Esophagus squamous epithelium (tissue), 5 donors: ENCODE results near the gene EML2. TPM values are rescaled to one million over a fixed set of nuclear protein-coding genes. Genes with fewer than 3 reads are reported as not detected.
A peak's percentile ranks its signal among the peaks of the same experiment; 100 is the strongest.

Experiments
- DNase-seq: peaks from one replicate; lab custom pipeline; 2025; lab: John Stamatoyannopoulos, UW
- H3K27ac ChIP-seq, 4 donors: fragments of 200-600 bp; sonication (generic); one replicate each; pipeline ENCODE4 v1.5.1; 2016 to 2019; ENCODE audit warnings: mild to moderate bottlenecking in 1 of 4
- H3K27me3 ChIP-seq, 4 donors: fragments of 200-600 bp; sonication (generic); 1 replicate in 3 of 4; 2 replicates in 1 of 4; pipeline versions ENCODE4 v1.5.1 to v1.6.0; 2017 to 2021; ENCODE audit warnings: antibody characterized with exemption in 1 of 4
- H3K36me3 ChIP-seq, 3 donors: fragments of 200-600 bp; sonication (generic); one replicate each; pipeline ENCODE4 v1.5.1; 2016 to 2019
- H3K4me1 ChIP-seq, 3 donors: fragments of 200-600 bp; sonication (generic); one replicate each; pipeline ENCODE4 v1.5.1; 2017 to 2019
- H3K4me3 ChIP-seq, 4 donors: fragments of 200-600 bp; sonication (generic); 1 replicate in 3 of 4; 2 replicates in 1 of 4; pipeline ENCODE4 v1.5.1; 2016 to 2019; ENCODE audit warnings: mild to moderate bottlenecking in 2 of 4, moderate library complexity in 1 of 4
- H3K9me3 ChIP-seq, 3 donors: fragments of 200-600 bp; sonication (generic); one replicate each; pipeline ENCODE4 v1.5.1; 2016 to 2019
- CTCF ChIP-seq, 6 experiments: fragments of 450-650 bp in 4 of 6; fragments of 200-600 bp in 2 of 6; sonication (generic) in 2 of 6; IDR thresholded peaks; one replicate each; pipeline ENCODE4 v1.5.1; 2016 to 2019; ENCODE audit warnings: antibody characterized with exemption in 6 of 6, mild to moderate bottlenecking in 4 of 6, moderate library complexity in 4 of 6
- POLR2A ChIP-seq, 4 donors: fragments of 450-650 bp; IDR thresholded peaks; one replicate each; pipeline ENCODE4 v1.6.1; 2017; ENCODE audit warnings: antibody characterized with exemption in 4 of 4, mild to moderate bottlenecking in 4 of 4, moderate library complexity in 3 of 4
- WGBS, 2 donors: methylation state at CpG; one replicate each; pipeline ENCODE4 v1.1.5; 2018; 5-methylcytosine and 5-hydroxymethylcytosine counted together
- intact Hi-C: fragments of 100-400 bp; cut with DNase I; formaldehyde crosslinking; loops from one replicate; pipeline ENCODE4 v1.15.0; 2022
- total RNA-seq, 4 donors: library from RNA; depleted of rRNA; stranded (reverse); fragments of >200 nt; gene quantifications; one replicate each; pipeline ENCODE4 v1.1.0, GENCODE V29; 2016
- donor health status: DM: yes; HTN: yes; CAD: no.

EML2 gene
- total RNA-seq, 4 donors from 2014 or later, result 38.6 to 617 (median 58.3) TPM

DNA sequence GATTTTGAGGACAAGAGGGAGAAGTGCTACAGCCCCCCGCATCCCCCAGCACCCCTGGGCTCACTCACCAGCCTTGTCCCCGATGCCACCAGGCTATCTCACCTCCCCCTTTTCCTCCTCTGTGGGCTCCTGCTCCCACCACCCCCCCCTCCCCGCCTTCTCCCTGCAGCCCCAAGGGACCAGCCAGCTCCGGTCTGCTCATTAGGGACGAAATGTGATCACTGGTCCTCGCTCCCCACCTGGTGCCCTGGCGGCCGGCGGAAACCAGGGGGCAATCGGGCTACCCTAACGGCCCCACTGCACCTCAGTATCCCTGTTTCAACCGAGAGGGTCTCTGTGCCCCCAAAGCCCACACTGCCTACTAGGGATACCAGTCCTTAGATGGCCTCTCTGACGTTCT lies 39.9 kb downstream of the EML2 start:
- peak overlapping the region in 3 of 4 donors; percentile 25 to 63 (median 58) for H3K27ac ChIP-seq
- intact Hi-C loops, result loop anchor here (5.0 kb wide), 1 partner anchor 43 kb away; no protein-coding TSS in a partner anchor
- DNase-seq, result no peak
- H3K4me3 ChIP-seq, result peak overlapping the region in 1 of 4 donors; percentile 56
- no peak for TF ChIP-seq POLR2A (IDR thresholded peaks at IDR 0.05)
- no peak for TF ChIP-seq CTCF (IDR thresholded peaks at IDR 0.05)
- peaks cover 6 to 98% (median 34%) of the 10 kb centered on the region in 4 donors for H3K27me3 ChIP-seq
- H3K9me3 ChIP-seq, result no peaks in the 10 kb centered on the region
- WGBS, 2 donors, result 3 to 15% methylated on average over 3 to 4 of the region's 13 CpGs
- peaks cover 4 to 50% (median 18%) of the 10 kb centered on the region in 3 donors for H3K4me1 ChIP-seq
- no peaks in the 10 kb centered on the region for H3K36me3 ChIP-seq

GRCh38 chr19:45598267-45599001 lies 40.8 kb downstream of the EML2 start:
- no peak for DNase-seq
- WGBS, 2 donors, result 4 to 5% methylated on average over 17 to 20 of the region's 22 CpGs
- Histone ChIP-seq H3K27me3 (peaks cover 6 to 99% (median 34%) of the 10 kb centered on the region in 4 donors), H3K4me3 (peak overlapping the region in 2 of 4 donors; percentile 19 to 29), H3K27ac (peak overlapping the region in 3 of 4 donors; percentile 48 to 66 (median 63)), H3K9me3 (no peaks in the 10 kb centered on the region), H3K4me1 (peaks cover 4 to 50% (median 18%) of the 10 kb centered on the region in 3 donors), H3K36me3 (no peaks in the 10 kb centered on the region)
- intact Hi-C loops, result loop anchor here (5.0 kb wide), 1 partner anchor 44 kb away; no protein-coding TSS in a partner anchor
- TF ChIP-seq POLR2A (IDR thresholded peaks at IDR 0.05), result no peak
- no peak for TF ChIP-seq CTCF (IDR thresholded peaks at IDR 0.05)

DNA sequence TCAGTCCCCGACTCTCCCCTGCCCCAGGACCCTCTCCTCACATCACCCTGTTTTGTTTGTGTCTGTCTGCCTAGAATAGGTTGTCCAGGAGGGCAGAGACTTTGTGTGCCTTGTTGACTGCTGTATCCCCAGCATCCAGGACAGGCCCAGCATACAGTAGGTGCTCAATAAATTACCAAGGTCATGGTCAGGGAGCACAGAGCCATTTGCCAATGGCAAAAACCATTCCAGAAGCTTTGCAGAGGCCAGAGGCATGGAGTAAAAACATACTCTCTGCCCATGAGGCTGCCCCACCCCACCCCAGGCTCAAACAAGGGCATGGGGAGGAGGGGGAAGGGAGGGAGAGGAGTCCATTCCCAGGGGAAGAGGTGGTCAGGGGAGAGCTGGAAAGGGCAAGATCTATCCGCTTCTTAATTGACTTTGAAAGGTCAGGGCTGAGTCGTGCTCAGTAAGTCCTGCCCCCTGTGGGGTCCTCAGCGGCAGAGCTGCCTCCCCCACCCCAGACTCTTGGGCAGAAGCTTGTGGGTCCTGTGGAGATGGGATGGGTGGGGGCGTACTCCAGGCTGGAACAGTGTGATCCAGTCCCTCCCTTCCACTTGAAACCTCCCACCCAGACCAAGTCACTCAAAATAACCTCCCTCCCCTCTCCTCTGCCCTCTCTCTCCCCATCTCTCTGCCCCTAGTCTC lies 41.6 kb downstream of the EML2 start:
- Histone ChIP-seq H3K27ac (peak overlapping the region in 3 of 4 donors; percentile 48 to 66 (median 63)), H3K9me3 (no peaks in the 10 kb centered on the region), H3K4me1 (peaks cover 4 to 50% (median 18%) of the 10 kb centered on the region in 3 donors), H3K36me3 (no peaks in the 10 kb centered on the region), H3K4me3 (peak overlapping the region in 1 of 4 donors; percentile 29), H3K27me3 (peaks cover 6 to 99% (median 32%) of the 10 kb centered on the region in 4 donors)
- TF ChIP-seq POLR2A (IDR thresholded peaks at IDR 0.05) (no peak), CTCF (IDR thresholded peaks at IDR 0.05) (no peak)
- 21 to 33% methylated on average over 4 to 5 of the region's 5 CpGs for WGBS, 2 donors
- intact Hi-C loops, result loop anchor here (5.0 kb wide), 1 partner anchor 45 kb away; no protein-coding TSS in a partner anchor
- DNase-seq, result no peak

DNA sequence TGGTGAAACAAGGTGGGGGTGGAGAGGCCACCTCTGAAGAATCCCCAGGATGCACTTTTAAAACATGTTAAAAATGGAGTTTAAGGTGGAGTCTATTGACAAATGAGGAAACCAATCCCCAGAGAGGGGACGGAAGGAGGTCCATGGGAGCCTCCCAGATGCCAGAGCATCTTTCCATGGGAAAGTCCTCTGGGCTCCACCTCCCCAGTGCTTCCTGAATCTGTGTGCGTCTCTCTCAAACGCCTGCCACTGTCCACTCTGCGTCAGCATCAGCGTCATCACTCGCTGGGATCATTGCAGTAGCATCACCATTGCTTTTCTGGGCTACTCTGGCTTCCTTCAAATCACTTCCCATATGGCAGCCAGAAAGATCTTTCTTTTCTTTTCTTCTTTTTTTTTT lies 43.4 kb downstream of the EML2 start:
- no peak overlapping the region for H3K27ac ChIP-seq
- H3K4me1 ChIP-seq, result peaks cover 4 to 41% (median 18%) of the 10 kb centered on the region in 3 donors
- DNase-seq, result no peak
- WGBS, 2 donors, result 55 to 66% methylated on average over 6 of the region's 6 CpGs
- intact Hi-C loops, result loop anchor here (5.0 kb wide), 1 partner anchor 46 kb away; no protein-coding TSS in a partner anchor
- peaks cover 0 to 99% (median 16%) of the 10 kb centered on the region in 4 donors for H3K27me3 ChIP-seq
- TF ChIP-seq POLR2A (IDR thresholded peaks at IDR 0.05), result no peak
- TF ChIP-seq CTCF (IDR thresholded peaks at IDR 0.05), result no peak
- H3K4me3 ChIP-seq, result no peak overlapping the region
- H3K36me3 ChIP-seq, result no peaks in the 10 kb centered on the region
- H3K9me3 ChIP-seq, result no peaks in the 10 kb centered on the region
